Choroid plexus epithelial cell (primary cell): ENCODE results near the gene NR6A1.

ENCODE experiments used
- DNase-seq: peaks from one replicate; pipeline ENCODE4 v3.0.0-alpha.2; 2010; ENCODE audit warnings: low read depth
- H3K4me3 ChIP-seq: 2 replicates; pipeline ENCODE4 v1.5.1; 2011; ENCODE audit warnings: low read depth, mild to moderate bottlenecking, control low read depth, low read length, moderate library complexity
- CTCF ChIP-seq: conservative IDR thresholded peaks from 2 replicates; pipeline ENCODE4 v1.5.1; 2011; ENCODE audit warnings: low read depth, mild to moderate bottlenecking, control low read depth, inconsistent platforms, low read length, moderate library complexity

NR6A1 gene

GRCh38 chr9:124479371-124479770 lies 291.7 kb downstream of the NR6A1 start:
- no peak for TF ChIP-seq CTCF
- H3K4me3 ChIP-seq = no peak overlapping the region
- DNase-seq = no peak

- TF ChIP-seq CTCF = no peak
- no peak overlapping the region for H3K4me3 ChIP-seq
- no peak for DNase-seq
Observed at GRCh38 chr9:124478354-124478753, 292.8 kb downstream of the NR6A1 start.

- no peak for TF ChIP-seq CTCF
- no peak overlapping the region for H3K4me3 ChIP-seq
- DNase-seq = no peak
Observed at GRCh38 chr9:124477648-124478285, 293.3 kb downstream of the NR6A1 start.

- no peak overlapping the region for H3K4me3 ChIP-seq
- no peak for DNase-seq
- no peak for TF ChIP-seq CTCF
Observed at GRCh38 chr9:124477211-124477647, 293.9 kb downstream of the NR6A1 start.

GRCh38 chr9:124475868-124476690 lies 295.0 kb downstream of the NR6A1 start:
- TF ChIP-seq CTCF = no peak
- no peak overlapping the region for H3K4me3 ChIP-seq
- DNase-seq = no peak

GRCh38 chr9:124475158-124475867 lies 295.8 kb downstream of the NR6A1 start:
- no peak overlapping the region for H3K4me3 ChIP-seq
- no peak for DNase-seq
- no peak for TF ChIP-seq CTCF
